DOHH2 (cell line): ENCODE measurements around the gene HSPBP1.

Experiments
- CTCF ChIP-seq: fragments of 200-600 bp; sonication (generic); IDR thresholded peaks from one replicate; pipeline ENCODE4 v1.5.1; 2014; ENCODE audit warnings: antibody characterized with exemption, mild to moderate bottlenecking, low read depth, low read length; ENCODE audit not compliant: poor library complexity, severe bottlenecking
- EZH2phosphoT487 ChIP-seq: fragments of 200-600 bp; sonication (generic); IDR thresholded peaks from 2 replicates; pipeline ENCODE4 v1.6.1; 2017; ENCODE audit warnings: borderline replicate concordance, mild to moderate bottlenecking, antibody characterized with exemption, low read length, moderate library complexity, mixed read lengths

- no peak for TF ChIP-seq EZH2phosphoT487
- no peak for TF ChIP-seq CTCF
These were observed 24.1 kb downstream of the HSPBP1 start for GRCh38 chr19:55255618-55256423.
